HS-27A (cell line): ENCODE data around the gene SPOCK2.

Experiments
- DNase-seq: peaks from one replicate; pipeline ENCODE4 v3.0.0-alpha.2; 2012; ENCODE audit warnings: low read depth, missing footprints

The SPOCK2 gene

GRCh38 chr10:72087392-72087968 is 871 bp downstream of the SPOCK2 start:
- DNase-seq: no peak

- DNase-seq: no peak
Observed at GRCh38 chr10:72086466-72087391, 1.6 kb downstream of the SPOCK2 start.

GRCh38 chr10:72085864-72086465 is 2.4 kb downstream of the SPOCK2 start:
- DNase-seq: no peak

GRCh38 chr10:72085166-72085565 is 3.2 kb downstream of the SPOCK2 start:
- DNase-seq: no peak

- no peak for DNase-seq
Observed at GRCh38 chr10:72083790-72084459, 4.4 kb downstream of the SPOCK2 start.

- DNase-seq: no peak
Observed at GRCh38 chr10:72082856-72083789, 5.2 kb downstream of the SPOCK2 start.

- no peak for DNase-seq
Observed at GRCh38 chr10:72081772-72082590, 6.4 kb downstream of the SPOCK2 start.

- DNase-seq: no peak
Observed at GRCh38 chr10:72081210-72081609, 7.1 kb downstream of the SPOCK2 start.

GRCh38 chr10:72080042-72080975 is 8.0 kb downstream of the SPOCK2 start:
- no peak for DNase-seq

GRCh38 chr10:72079356-72079755 is 9.0 kb downstream of the SPOCK2 start:
- DNase-seq: no peak

- no peak for DNase-seq
Observed at GRCh38 chr10:72077275-72077990, 10.9 kb downstream of the SPOCK2 start.

- DNase-seq: no peak
Observed at GRCh38 chr10:72076756-72077155, 11.6 kb downstream of the SPOCK2 start.

- no peak for DNase-seq
Observed at GRCh38 chr10:72075376-72076115, 12.8 kb downstream of the SPOCK2 start.

GRCh38 chr10:72074574-72075375 is 13.6 kb downstream of the SPOCK2 start:
- DNase-seq: no peak

GRCh38 chr10:72073708-72074573 is 14.4 kb downstream of the SPOCK2 start:
- no peak for DNase-seq

- no peak for DNase-seq
Observed at GRCh38 chr10:72072639-72073038, 15.7 kb downstream of the SPOCK2 start.
